H7 (cell line): Measurements from ENCODE around the gene IQCK. TPM values are rescaled to one million over a fixed set of nuclear protein-coding genes. Genes with fewer than 3 reads are reported as not detected.

Experiments
- DNase-seq: peaks from one replicate; pipeline ENCODE4 v3.0.0; 2012
- H3K27me3 ChIP-seq: 2 replicates; pipeline ENCODE4 v1.6.0; 2011; ENCODE audit warnings: mild to moderate bottlenecking, low read length; ENCODE audit not compliant: control insufficient read depth, insufficient read depth
- H3K36me3 ChIP-seq: replicated peaks from 2 replicates; pipeline ENCODE4 v1.5.1; 2011; ENCODE audit warnings: low read length; ENCODE audit not compliant: control insufficient read depth, insufficient read depth
- H3K4me3 ChIP-seq: 2 replicates; pipeline ENCODE4 v1.5.1; 2011; ENCODE audit warnings: low read depth, mild to moderate bottlenecking, control low read depth, low read length, moderate library complexity; ENCODE audit not compliant: insufficient read depth
- total RNA-seq: library from RNA; depleted of rRNA; stranded (reverse); fragments of >200 nt; shearing (Covaris generic); gene quantifications from 2 replicates; pipeline ENCODE4 v1.2.3, GENCODE V29; 2014

IQCK gene
- total RNA-seq, 1 experiment from 2014 or later, result 4.4 TPM

GRCh38 chr16:19751478-19752385 lies 33.7 kb downstream of the IQCK start:
- Histone ChIP-seq H3K36me3 (no peaks in the 10 kb centered on the region), H3K4me3 (no peak overlapping the region), H3K27me3 (no peaks in the 10 kb centered on the region)
- no peak for DNase-seq

GRCh38 chr16:19753815-19754643 lies 36.0 kb downstream of the IQCK start:
- DNase-seq, result no peak
- Histone ChIP-seq H3K4me3 (no peak overlapping the region), H3K27me3 (no peaks in the 10 kb centered on the region), H3K36me3 (no peaks in the 10 kb centered on the region)

GRCh38 chr16:19754644-19755036 lies 36.6 kb downstream of the IQCK start:
- H3K4me3 ChIP-seq, result no peak overlapping the region
- no peaks in the 10 kb centered on the region for H3K27me3 ChIP-seq
- no peak for DNase-seq
- no peaks in the 10 kb centered on the region for H3K36me3 ChIP-seq

- no peaks in the 10 kb centered on the region for H3K36me3 ChIP-seq
- DNase-seq, result no peak
- H3K4me3 ChIP-seq, result no peak overlapping the region
- H3K27me3 ChIP-seq, result no peaks in the 10 kb centered on the region
Observed at GRCh38 chr16:19755268-19755667, 37.2 kb downstream of the IQCK start.

GRCh38 chr16:19757026-19757425 lies 39.0 kb downstream of the IQCK start:
- no peaks in the 10 kb centered on the region for H3K36me3 ChIP-seq
- no peaks in the 10 kb centered on the region for H3K27me3 ChIP-seq
- DNase-seq, result no peak
- H3K4me3 ChIP-seq, result no peak overlapping the region

GRCh38 chr16:19757762-19758595 lies 39.9 kb downstream of the IQCK start:
- no peaks in the 10 kb centered on the region for H3K36me3 ChIP-seq
- no peak for DNase-seq

GRCh38 chr16:19760356-19761060 lies 42.4 kb downstream of the IQCK start:
- no peak for DNase-seq
- no peaks in the 10 kb centered on the region for H3K27me3 ChIP-seq
- H3K4me3 ChIP-seq, result no peak overlapping the region
- H3K36me3 ChIP-seq, result no peaks in the 10 kb centered on the region

More at GRCh38 chr16:19757762-19758595, 39.9 kb downstream of the IQCK start:
- Histone ChIP-seq H3K27me3 (no peaks in the 10 kb centered on the region), H3K4me3 (no peak overlapping the region)

GRCh38 chr16:19765860-19766553 lies 47.9 kb downstream of the IQCK start:
- Histone ChIP-seq H3K36me3 (no peaks in the 10 kb centered on the region), H3K27me3 (no peaks in the 10 kb centered on the region)

GRCh38 chr16:19766554-19766884 lies 48.4 kb downstream of the IQCK start:
- no peak overlapping the region for H3K4me3 ChIP-seq
- no peak for DNase-seq
- no peaks in the 10 kb centered on the region for H3K27me3 ChIP-seq
- H3K36me3 ChIP-seq, result no peaks in the 10 kb centered on the region

More at GRCh38 chr16:19765860-19766553, 47.9 kb downstream of the IQCK start:
- peak; percentile 44 for DNase-seq
- no peak overlapping the region for H3K4me3 ChIP-seq

- Histone ChIP-seq H3K4me3 (no peak overlapping the region), H3K36me3 (no peaks in the 10 kb centered on the region), H3K27me3 (no peaks in the 10 kb centered on the region)
- no peak for DNase-seq
Observed at GRCh38 chr16:19766988-19767387, 48.9 kb downstream of the IQCK start.

- Histone ChIP-seq H3K4me3 (no peak overlapping the region), H3K36me3 (no peaks in the 10 kb centered on the region), H3K27me3 (no peaks in the 10 kb centered on the region)
- no peak for DNase-seq
Observed at GRCh38 chr16:19767497-19767896, 49.4 kb downstream of the IQCK start.

- no peak overlapping the region for H3K4me3 ChIP-seq
- DNase-seq, result no peak
- H3K27me3 ChIP-seq, result no peaks in the 10 kb centered on the region
- no peaks in the 10 kb centered on the region for H3K36me3 ChIP-seq
Observed at GRCh38 chr16:19769239-19769638, 51.2 kb downstream of the IQCK start.

GRCh38 chr16:19771040-19771439 lies 53.0 kb downstream of the IQCK start:
- DNase-seq, result no peak
- Histone ChIP-seq H3K36me3 (no peaks in the 10 kb centered on the region), H3K27me3 (no peaks in the 10 kb centered on the region), H3K4me3 (no peak overlapping the region)
